PC-3 (cell line): Measurements from ENCODE around the gene CABP1. TPM values are rescaled to one million over a fixed set of nuclear protein-coding genes. Genes with fewer than 3 reads are reported as not detected.

ENCODE experiments used
- ATAC-seq: fragments of 200-7000 bp; cut with Tn5 transposase; 2 replicates; pipeline ENCODE4 v1.9.1; 2020; ENCODE audit warnings: mild to moderate bottlenecking, moderate library complexity
- BruUV-seq: library from RNA; stranded (reverse); fragments of 400-500 nt; replicated peaks from 2 replicates; lab custom pipeline; 2021; lab: Mats Ljungman, UMichigan
- CTCF ChIA-PET: fragments of 300-600 bp; sonication (Branson Sonifier 250); formaldehyde crosslinking; loops from one replicate; lab custom pipeline; 2022; ENCODE audit warnings: antibody characterized with exemption; lab: Charles Lee
- POLR2A ChIA-PET: fragments of 300-600 bp; sonication (Branson Sonifier 250); formaldehyde crosslinking; loops from one replicate; lab custom pipeline; 2022; ENCODE audit warnings: antibody characterized with exemption; ENCODE audit not compliant: unreplicated experiment; lab: Charles Lee
- DNase-seq: peaks from one replicate; pipeline ENCODE4 v3.0.0-alpha.2; 2015
- H2AFZ ChIP-seq: fragments of 300-600 bp; sonication (generic); 2 replicates; pipeline ENCODE4 v1.6.0; 2016; ENCODE audit warnings: antibody characterized with exemption, low read length
- H3F3A ChIP-seq: fragments of 300-600 bp; sonication (generic); one replicate; pipeline ENCODE4 v1.6.0; 2017; ENCODE audit warnings: antibody characterized with exemption, low read length, control low read depth, mild to moderate bottlenecking; ENCODE audit not compliant: unreplicated experiment
- H3K27ac ChIP-seq: fragments of 300-600 bp; sonication (generic); 2 replicates; pipeline ENCODE4 v1.5.1; 2016; ENCODE audit warnings: mild to moderate bottlenecking, low read length
- H3K27me3 ChIP-seq: fragments of 300-600 bp; sonication (generic); 2 replicates; pipeline ENCODE4 v1.6.1; 2016; ENCODE audit warnings: low read length, mixed read lengths
- H3K36me3 ChIP-seq: fragments of 300-600 bp; sonication (generic); 2 replicates; pipeline ENCODE4 v1.6.1; 2016; ENCODE audit warnings: low read depth, mixed run types, low read length, mixed read lengths
- H3K4me1 ChIP-seq: fragments of 300-600 bp; sonication (generic); 2 replicates; pipeline ENCODE4 v1.5.1; 2016; ENCODE audit warnings: low read length; ENCODE audit not compliant: insufficient read depth
- H3K4me2 ChIP-seq: fragments of 300-600 bp; sonication (generic); 2 replicates; pipeline ENCODE4 v1.6.0; 2016; ENCODE audit warnings: low read length
- H3K4me3 ChIP-seq: fragments of 300-600 bp; sonication (generic); 2 replicates; pipeline ENCODE4 v1.5.1; 2016; ENCODE audit warnings: mild to moderate bottlenecking, low read length, mixed read lengths
- H3K79me2 ChIP-seq: fragments of 300-600 bp; sonication (generic); 2 replicates; pipeline ENCODE4 v1.6.1; 2017; ENCODE audit warnings: low read length, mixed read lengths
- H3K9ac ChIP-seq: fragments of 300-600 bp; sonication (generic); 2 replicates; pipeline ENCODE4 v1.6.0; 2016; ENCODE audit warnings: mild to moderate bottlenecking, low read length
- H3K9me2 ChIP-seq: fragments of 300-600 bp; sonication (generic); replicated peaks from 2 replicates; pipeline ENCODE4 v1.6.1; 2016; ENCODE audit warnings: mixed run types, low read length, mixed read lengths
- H3K9me3 ChIP-seq: fragments of 300-600 bp; sonication (generic); 2 replicates; pipeline ENCODE4 v1.6.1; 2016; ENCODE audit warnings: low read length, mixed read lengths
- H4K20me1 ChIP-seq: fragments of 300-600 bp; sonication (generic); 2 replicates; pipeline ENCODE4 v1.6.1; 2016; ENCODE audit warnings: low read length, mixed read lengths
- EZH2 ChIP-seq: fragments of 300-600 bp; sonication (generic); IDR thresholded peaks from one replicate; pipeline ENCODE4 v1.6.1; 2017; ENCODE audit warnings: antibody characterized with exemption, mild to moderate bottlenecking, low read length; ENCODE audit not compliant: unreplicated experiment
- EZH2phosphoT487 ChIP-seq: fragments of 300-600 bp; sonication (generic); IDR thresholded peaks from 2 replicates; pipeline ENCODE4 v1.6.1; 2018; ENCODE audit warnings: mild to moderate bottlenecking, antibody characterized with exemption, low read length, borderline replicate concordance
- intact Hi-C: fragments of 100-400 bp; cut with micrococcal nuclease; formaldehyde crosslinking; loops from 2 replicates; pipeline ENCODE4 v1.9.0; 2023
- total RNA-seq: library from RNA; depleted of rRNA; stranded (reverse); fragments of >200 nt; gene quantifications from 2 replicates; pipeline ENCODE4 v1.2.3, GENCODE V29; 2014
- TF ChIP-seq, protein P1 (sequence below): fragments of 300-600 bp; sonication (generic); conservative IDR thresholded peaks from 2 replicates; pipeline ENCODE4 v1.5.1; 2017; ENCODE audit warnings: antibody characterized with exemption, low read depth, mild to moderate bottlenecking, low read length

CABP1 gene
- total RNA-seq, 1 experiment from 2014 or later, result not detected

- ChIA-PET CTCF (no interaction called here), POLR2A (no interaction called here)
- intact Hi-C loops, result no loop called here
- no peaks in the 10 kb centered on the region for H3K9me2 ChIP-seq
- H3K9ac ChIP-seq, result no peak overlapping the region
- H3K9me3 ChIP-seq, result no peaks in the 10 kb centered on the region
- no peak overlapping the region for H3K4me3 ChIP-seq
- no TSS peak for BruUV-seq
- H3K4me1 ChIP-seq, result no peaks in the 10 kb centered on the region
- no peaks in the 10 kb centered on the region for H3K79me2 ChIP-seq
- no peak overlapping the region for H2AFZ ChIP-seq
- H3K36me3 ChIP-seq, result no peaks in the 10 kb centered on the region
- H4K20me1 ChIP-seq, result no peaks in the 10 kb centered on the region
- H3K27ac ChIP-seq, result no peak overlapping the region
- ATAC-seq (no peak), DNase-seq (no peak)
- H3K4me2 ChIP-seq, result no peak overlapping the region
- 0 out of 2 replicates have a peak, but pooled peaks cover 3% of the 10 kb centered on the region for H3K27me3 ChIP-seq
- no peak for TF ChIP-seq EZH2
- TF ChIP-seq, protein P1, sequence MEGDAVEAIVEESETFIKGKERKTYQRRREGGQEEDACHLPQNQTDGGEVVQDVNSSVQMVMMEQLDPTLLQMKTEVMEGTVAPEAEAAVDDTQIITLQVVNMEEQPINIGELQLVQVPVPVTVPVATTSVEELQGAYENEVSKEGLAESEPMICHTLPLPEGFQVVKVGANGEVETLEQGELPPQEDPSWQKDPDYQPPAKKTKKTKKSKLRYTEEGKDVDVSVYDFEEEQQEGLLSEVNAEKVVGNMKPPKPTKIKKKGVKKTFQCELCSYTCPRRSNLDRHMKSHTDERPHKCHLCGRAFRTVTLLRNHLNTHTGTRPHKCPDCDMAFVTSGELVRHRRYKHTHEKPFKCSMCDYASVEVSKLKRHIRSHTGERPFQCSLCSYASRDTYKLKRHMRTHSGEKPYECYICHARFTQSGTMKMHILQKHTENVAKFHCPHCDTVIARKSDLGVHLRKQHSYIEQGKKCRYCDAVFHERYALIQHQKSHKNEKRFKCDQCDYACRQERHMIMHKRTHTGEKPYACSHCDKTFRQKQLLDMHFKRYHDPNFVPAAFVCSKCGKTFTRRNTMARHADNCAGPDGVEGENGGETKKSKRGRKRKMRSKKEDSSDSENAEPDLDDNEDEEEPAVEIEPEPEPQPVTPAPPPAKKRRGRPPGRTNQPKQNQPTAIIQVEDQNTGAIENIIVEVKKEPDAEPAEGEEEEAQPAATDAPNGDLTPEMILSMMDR, result no peak
- TF ChIP-seq EZH2phosphoT487, result no peak
- H3F3A ChIP-seq, result no peaks in the 10 kb centered on the region
Measured at GRCh38 chr12:120656008-120656407, 15.6 kb downstream of the CABP1 start.

GRCh38 chr12:120658286-120659150, 18.1 kb downstream of the CABP1 start:
- Histone ChIP-seq H3F3A (no peaks in the 10 kb centered on the region), H3K36me3 (no peaks in the 10 kb centered on the region), H3K79me2 (no peaks in the 10 kb centered on the region), H3K27me3 (peaks cover 14% of the 10 kb centered on the region; the same call in 1 of the 2 replicates), H3K27ac (no peak overlapping the region), H2AFZ (no peak overlapping the region), H3K4me1 (no peaks in the 10 kb centered on the region), H3K9ac (no peak overlapping the region), H4K20me1 (no peaks in the 10 kb centered on the region), H3K9me3 (no peaks in the 10 kb centered on the region), H3K4me3 (no peak overlapping the region), H3K9me2 (no peaks in the 10 kb centered on the region), H3K4me2 (no peak overlapping the region)
- intact Hi-C loops, result no loop called here
- ATAC-seq (no peak), DNase-seq (no peak)
- ChIA-PET POLR2A (interaction anchor here (0.5 kb wide), 2 partner anchors 295 to 766 kb away, joined by 3 to 8 read pairs; no protein-coding TSS in a partner anchor), CTCF (no interaction called here)
- BruUV-seq, result no TSS peak
- no peak for TF ChIP-seq EZH2phosphoT487
- no peak for TF ChIP-seq EZH2
- TF ChIP-seq, protein P1, result no peak

DNA sequence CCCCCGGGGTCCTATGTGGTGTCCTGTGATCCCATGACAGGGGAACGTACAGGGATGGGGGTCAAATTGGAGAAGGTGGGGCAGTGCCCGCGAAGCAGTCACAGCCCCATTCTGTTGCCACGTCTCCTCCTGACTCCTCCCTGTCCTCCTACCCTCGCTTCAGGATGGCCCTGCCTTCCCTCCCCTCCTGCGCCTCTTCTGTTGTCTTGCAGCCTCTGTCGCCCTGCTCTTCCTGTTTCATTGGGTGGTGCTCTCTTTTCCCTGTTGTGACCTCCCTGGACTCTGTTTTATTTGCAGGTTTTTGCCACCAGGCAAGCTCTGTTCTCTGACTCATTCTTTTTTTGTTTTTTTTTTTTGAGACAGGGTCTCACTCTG, 18.7 kb downstream of the CABP1 start:
- ATAC-seq (no peak), DNase-seq (no peak)
- no peaks in the 10 kb centered on the region for H3K36me3 ChIP-seq
- H3K27ac ChIP-seq, result no peak overlapping the region
- no peak overlapping the region for H2AFZ ChIP-seq
- H3K79me2 ChIP-seq, result no peaks in the 10 kb centered on the region
- BruUV-seq, result no TSS peak
- H3K4me3 ChIP-seq, result no peak overlapping the region
- ChIA-PET POLR2A (no interaction called here), CTCF (no interaction called here)
- no peak overlapping the region for H3K4me2 ChIP-seq
- intact Hi-C loops, result no loop called here
- no peaks in the 10 kb centered on the region for H4K20me1 ChIP-seq
- H3K27me3 ChIP-seq, result peaks cover 14% of the 10 kb centered on the region; the same call in 1 of the 2 replicates
- TF ChIP-seq EZH2 (no peak), EZH2phosphoT487 (no peak)
- TF ChIP-seq, protein P1, result no peak
- H3F3A ChIP-seq, result no peaks in the 10 kb centered on the region
- no peaks in the 10 kb centered on the region for H3K4me1 ChIP-seq
- H3K9ac ChIP-seq, result no peak overlapping the region
- H3K9me3 ChIP-seq, result no peaks in the 10 kb centered on the region
- H3K9me2 ChIP-seq, result no peaks in the 10 kb centered on the region
